Natural killer cell (primary cell): ENCODE measurements around the gene MYCL. TPM values are rescaled to one million over a fixed set of nuclear protein-coding genes. Genes with fewer than 3 reads are reported as not detected.

Source experiments
- ATAC-seq, 3 donors: fragments of 150-1000 bp in 2 of 3; fragments of 200-7000 bp in 1 of 3; cut with Tn5 transposase; 1 replicate in 1 of 3; 2 replicates in 2 of 3; pipeline ENCODE4 v1.10.0; 2021; ENCODE audit warnings: mild to moderate bottlenecking in 2 of 3, moderate library complexity in 2 of 3
- DNase-seq, 2 donors: peaks; one replicate each; pipeline versions ENCODE4 v3.0.0 to v3.0.0-alpha.2; 2013 to 2021; ENCODE audit warnings: mixed read lengths in 1 of 2
- H3K27ac ChIP-seq: one replicate; pipeline ENCODE4 v1.5.1; 2013; ENCODE audit warnings: mild to moderate bottlenecking, low read length
- H3K27me3 ChIP-seq: one replicate; pipeline ENCODE4 v1.6.1; 2013; ENCODE audit warnings: low read length; ENCODE audit not compliant: control insufficient read depth, insufficient read depth
- H3K36me3 ChIP-seq: one replicate; pipeline ENCODE4 v1.6.1; 2013; ENCODE audit warnings: low read length; ENCODE audit not compliant: control insufficient read depth, insufficient read depth
- H3K4me1 ChIP-seq: one replicate; pipeline ENCODE4 v1.6.1; 2013; ENCODE audit warnings: low read length; ENCODE audit not compliant: control insufficient read depth, insufficient read depth
- H3K4me3 ChIP-seq: one replicate; pipeline ENCODE4 v1.5.1; 2013; ENCODE audit warnings: low read length
- H3K9me3 ChIP-seq: one replicate; pipeline ENCODE4 v1.6.1; 2013; ENCODE audit warnings: low read length; ENCODE audit not compliant: control insufficient read depth, insufficient read depth
- H3K27ac Mint-ChIP-seq, 2 donors: one replicate each; pipeline ENCODE4 v1.8.0; 2022; ENCODE audit warnings: mild to moderate bottlenecking in 2 of 2, mixed read lengths in 2 of 2, moderate library complexity in 1 of 2
- H3K27me3 Mint-ChIP-seq, 2 donors: one replicate each; pipeline ENCODE4 v1.8.0; 2022; ENCODE audit warnings: low read depth in 2 of 2, mixed read lengths in 2 of 2
- H3K36me3 Mint-ChIP-seq: one replicate; pipeline ENCODE4 v1.8.0; 2022; ENCODE audit warnings: mixed read lengths
- H3K4me1 Mint-ChIP-seq, 2 donors: one replicate each; pipeline ENCODE4 v1.8.0; 2022; ENCODE audit warnings: mixed read lengths in 2 of 2
- H3K4me3 Mint-ChIP-seq: one replicate; pipeline ENCODE4 v1.8.0; 2022; ENCODE audit warnings: mild to moderate bottlenecking, moderate library complexity, mixed read lengths
- H3K9me3 Mint-ChIP-seq, 2 donors: one replicate each; pipeline ENCODE4 v1.8.0; 2022; ENCODE audit warnings: mixed read lengths in 2 of 2
- CTCF ChIP-seq: fragments of 200-600 bp; IDR thresholded peaks from one replicate; pipeline ENCODE4 v1.8.0; 2022; ENCODE audit warnings: antibody characterized with exemption
- WGBS: methylation state at CpG from one replicate; pipeline ENCODE4 v1.1.7; 2013; ENCODE audit warnings: missing lambda C conversion rate; ENCODE audit not compliant: insufficient coverage; 5-methylcytosine and 5-hydroxymethylcytosine counted together
- intact Hi-C: fragments of 100-400 bp; cut with micrococcal nuclease; formaldehyde crosslinking; loops from one replicate; pipeline ENCODE4 v1.14.2; 2022
- total RNA-seq, 4 donors: library from RNA; stranded (reverse); fragments of 120-200 nt in 1 of 4; gene quantifications; one replicate each; pipeline versions ENCODE4 v1.2.3 to v1.2.4, GENCODE V29; 2013 to 2022

The MYCL gene
- total RNA-seq, 3 donors from 2014 or later (not counting 1 experiment from before 2014, with no cell fraction given) = 0.70 to 1.9 (median 0.92) TPM

GRCh38 chr1:39900662-39901463 is 854 bp downstream of the MYCL start:
- DNase-seq (peak in 1 of 2 donors; percentile 23), ATAC-seq (no peak)
- no peak overlapping the region for H3K27ac ChIP-seq
- Mint-ChIP-seq H3K36me3 (no peaks in the 10 kb centered on the region), H3K9me3 (no peaks in the 10 kb centered on the region), H3K4me1 (peaks cover 0 to 12% of the 10 kb centered on the region in 2 donors), H3K27me3 (peaks cover 37 to 55% of the 10 kb centered on the region in 2 donors), H3K4me3 (peak overlapping the region; percentile 45), H3K27ac (no peak overlapping the region)
- H3K36me3 ChIP-seq = no peaks in the 10 kb centered on the region
- peak overlapping the region; percentile 39 for H3K4me3 ChIP-seq
- peaks cover 16% of the 10 kb centered on the region for H3K4me1 ChIP-seq
- H3K27me3 ChIP-seq = peaks cover 19% of the 10 kb centered on the region
- H3K9me3 ChIP-seq = no peaks in the 10 kb centered on the region
- no peak for TF ChIP-seq CTCF
- intact Hi-C loops = loop anchor here (5.0 kb wide), 1 partner anchor 84 kb away; no protein-coding TSS in a partner anchor
- 8% methylated on average over 64 of the region's 64 CpGs for WGBS

DNA sequence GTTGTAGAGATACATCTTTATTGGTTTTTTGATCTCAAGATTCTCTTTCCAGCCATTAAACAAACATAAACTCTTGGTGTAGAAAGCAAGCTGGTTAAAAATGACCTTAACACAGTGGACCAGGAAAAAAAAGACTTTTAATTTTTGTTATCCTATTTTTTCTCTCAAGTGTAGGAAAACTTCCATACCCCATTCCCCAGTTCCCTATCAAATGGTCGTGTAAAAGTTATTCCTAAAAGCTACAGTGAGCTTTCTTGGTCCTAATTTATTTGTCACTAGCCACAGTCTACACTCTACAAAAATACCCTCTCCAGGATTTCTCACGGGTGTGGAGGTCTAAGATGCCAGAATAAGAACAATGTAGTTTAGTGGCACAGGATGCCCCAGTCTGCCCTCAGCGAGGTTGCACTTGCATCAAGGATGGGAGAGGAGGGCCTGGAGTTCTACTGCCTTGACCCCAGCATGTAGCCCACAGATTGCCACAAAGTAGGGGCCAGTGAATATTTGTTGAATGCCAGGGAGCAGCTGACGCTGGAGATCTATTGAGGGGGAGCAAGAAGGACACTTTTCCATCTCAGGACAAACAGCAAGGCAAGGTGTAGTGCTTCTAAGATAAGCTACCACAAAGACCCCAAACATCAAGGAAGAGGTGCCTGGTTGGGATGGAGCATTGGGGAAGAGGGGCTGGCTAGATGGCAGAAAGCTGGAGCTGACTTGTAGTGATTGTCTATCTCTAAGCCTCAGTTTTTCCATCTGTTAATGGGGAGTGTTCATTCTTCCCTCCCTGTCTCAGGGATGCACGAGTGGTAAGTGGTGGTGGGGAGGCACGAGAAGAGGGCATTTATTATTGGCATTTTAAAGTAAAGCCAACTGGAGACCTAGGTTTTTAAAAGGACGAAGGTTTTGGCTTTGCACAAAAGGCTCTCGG is 1.8 kb downstream of the MYCL start:
- peaks cover 32 to 45% of the 10 kb centered on the region in 2 donors for H3K27me3 Mint-ChIP-seq
- H3K4me1 ChIP-seq = peaks cover 16% of the 10 kb centered on the region
- H3K9me3 ChIP-seq = no peaks in the 10 kb centered on the region
- H3K4me1 Mint-ChIP-seq = peaks cover 0 to 12% of the 10 kb centered on the region in 2 donors
- TF ChIP-seq CTCF = no peak
- no peak overlapping the region for H3K27ac ChIP-seq
- no peak overlapping the region for H3K27ac Mint-ChIP-seq
- H3K36me3 ChIP-seq = no peaks in the 10 kb centered on the region
- H3K4me3 ChIP-seq = no peak overlapping the region
- 93% methylated on average over 7 of the region's 8 CpGs for WGBS
- H3K9me3 Mint-ChIP-seq = no peaks in the 10 kb centered on the region
- H3K27me3 ChIP-seq = peaks cover 19% of the 10 kb centered on the region
- intact Hi-C loops = loop anchor here (5.0 kb wide), 1 partner anchor 83 kb away; no protein-coding TSS in a partner anchor
- ATAC-seq = no peak
- peak overlapping the region; percentile 57 for H3K4me3 Mint-ChIP-seq
- no peaks in the 10 kb centered on the region for H3K36me3 Mint-ChIP-seq
- no peak for DNase-seq

GRCh38 chr1:39898648-39899603 is 2.8 kb downstream of the MYCL start:
- ATAC-seq (no peak), DNase-seq (no peak)
- Histone ChIP-seq H3K4me1 (peaks cover 16% of the 10 kb centered on the region), H3K36me3 (no peaks in the 10 kb centered on the region), H3K9me3 (no peaks in the 10 kb centered on the region), H3K4me3 (no peak overlapping the region), H3K27me3 (peaks cover 19% of the 10 kb centered on the region), H3K27ac (no peak overlapping the region)
- intact Hi-C loops = no loop called here
- Mint-ChIP-seq H3K36me3 (no peaks in the 10 kb centered on the region), H3K4me3 (no peak overlapping the region), H3K27ac (no peak overlapping the region), H3K27me3 (peaks cover 29 to 48% of the 10 kb centered on the region in 2 donors), H3K9me3 (no peaks in the 10 kb centered on the region), H3K4me1 (peaks cover 0 to 12% of the 10 kb centered on the region in 2 donors)
- WGBS = 76% methylated on average over 14 of the region's 14 CpGs
- no peak for TF ChIP-seq CTCF
